ENCODE data around the gene STAG2. TPM values are rescaled to one million over a fixed set of nuclear protein-coding genes. Genes with fewer than 3 reads are reported as not detected.

STAG2 gene
- total RNA-seq (2014; rRNA removed; shearing (Covaris generic)) (51.7 and 56.3 TPM in 2 replicates), polyA plus RNA-seq (2016; fragmentation: Nextera tagmentation; extraction: Ambion mirVana) (25.7 and 29.2 TPM in 2 replicates)

- no peaks in the 10 kb centered on the region for H3K9me3 ChIP-seq (ENCODE audit: low read depth)
- H3K9me2 ChIP-seq (ENCODE audit: insufficient read depth), result no peaks in the 10 kb centered on the region
- H3K4me1 ChIP-seq (ENCODE audit: insufficient read depth), result peaks cover 21% of the 10 kb centered on the region; the same call in 1 of the 2 replicates
- H4K20me1 ChIP-seq (ENCODE audit: insufficient read depth), result no peaks in the 10 kb centered on the region; the same call in 1 of the 2 replicates
- in situ Hi-C loops (cut with MboI), result no loop called here
- H3K79me2 ChIP-seq (ENCODE audit: insufficient read depth), result peaks cover 52% of the 10 kb centered on the region
- H2AFZ ChIP-seq, result peak within 1 kb of the TSS; percentile 67
- no peaks in the 10 kb centered on the region for H3K36me3 ChIP-seq (ENCODE audit: low read depth)
- H3K27me3 ChIP-seq (replicated peaks; ENCODE audit: insufficient read depth), result no peaks in the 10 kb centered on the region
- peak within 1 kb of the TSS; percentile 89 for H3K4me3 ChIP-seq
- no peak for TF ChIP-seq EZH2 (IDR thresholded peaks at IDR 0.05; ENCODE audit: insufficient read depth, poor library complexity, severe bottlenecking)
- no peak for TF ChIP-seq EZH2phosphoT487 (IDR thresholded peaks at IDR 0.05; ENCODE audit: insufficient read depth, low read depth)
- WGBS, 2 experiments (ENCODE audit: low coverage in 1 of 2, low lambda C conversion rate in 2 of 2, missing lambda C conversion rate in 2 of 2), result 0% methylated on average over 12 to 37 of the region's 38 CpGs
- peak within 1 kb of the TSS; percentile 100 for H3K9ac ChIP-seq
- H3K27ac ChIP-seq, result peak within 1 kb of the TSS; percentile 100
- peak within 1 kb of the TSS; percentile 93 for H3K4me2 ChIP-seq (ENCODE audit: unreplicated experiment)
- peaks cover 33% of the 10 kb centered on the region for H3F3A ChIP-seq (ENCODE audit: insufficient read depth)
- DNase-seq, result peak; percentile 84
Measured at GRCh38 chrX:123961268-123962005, at the start of gene STAG2. TSS of gene STAG2 (plus strand) at chrX:123961706. CDS start at chrX:124022628, 60,922 bp downstream.

- Histone ChIP-seq H3K4me3 (no peak overlapping the region), H3K9ac (no peak overlapping the region), H3K4me1 (ENCODE audit: insufficient read depth) (peaks cover 6% of the 10 kb centered on the region; the same call in 1 of the 2 replicates), H3K9me3 (ENCODE audit: low read depth) (no peaks in the 10 kb centered on the region), H3K36me3 (ENCODE audit: low read depth) (no peaks in the 10 kb centered on the region), H3F3A (ENCODE audit: insufficient read depth) (no peaks in the 10 kb centered on the region), H3K27ac (no peak overlapping the region), H3K4me2 (ENCODE audit: unreplicated experiment) (no peak overlapping the region), H3K9me2 (ENCODE audit: insufficient read depth) (no peaks in the 10 kb centered on the region), H3K27me3 (replicated peaks; ENCODE audit: insufficient read depth) (no peaks in the 10 kb centered on the region), H4K20me1 (ENCODE audit: insufficient read depth) (no peaks in the 10 kb centered on the region), H3K79me2 (ENCODE audit: insufficient read depth) (no peaks in the 10 kb centered on the region), H2AFZ (no peak overlapping the region)
- no peak for DNase-seq
- in situ Hi-C loops (cut with MboI), result no loop called here
- TF ChIP-seq EZH2 (IDR thresholded peaks at IDR 0.05; ENCODE audit: insufficient read depth, poor library complexity, severe bottlenecking) (no peak), EZH2phosphoT487 (IDR thresholded peaks at IDR 0.05; ENCODE audit: insufficient read depth, low read depth) (no peak)
Measured at GRCh38 chrX:123917069-123917468, 44.4 kb upstream of the STAG2 start.

GRCh38 chrX:123918106-123918721, 43.3 kb upstream of the STAG2 start:
- H3K9me2 ChIP-seq (ENCODE audit: insufficient read depth), result no peaks in the 10 kb centered on the region
- no peaks in the 10 kb centered on the region for H3K79me2 ChIP-seq (ENCODE audit: insufficient read depth)
- no peaks in the 10 kb centered on the region for H3K27me3 ChIP-seq (replicated peaks; ENCODE audit: insufficient read depth)
- DNase-seq, result no peak
- no peaks in the 10 kb centered on the region for H3K9me3 ChIP-seq (ENCODE audit: low read depth)
- H3K9ac ChIP-seq, result no peak overlapping the region
- in situ Hi-C loops (cut with MboI), result no loop called here
- H2AFZ ChIP-seq, result no peak overlapping the region
- no peak for TF ChIP-seq EZH2phosphoT487 (IDR thresholded peaks at IDR 0.05; ENCODE audit: insufficient read depth, low read depth)
- TF ChIP-seq EZH2 (IDR thresholded peaks at IDR 0.05; ENCODE audit: insufficient read depth, poor library complexity, severe bottlenecking), result no peak
- H3F3A ChIP-seq (ENCODE audit: insufficient read depth), result no peaks in the 10 kb centered on the region
- H3K4me2 ChIP-seq (ENCODE audit: unreplicated experiment), result no peak overlapping the region
- 73 to 81% methylated on average over 4 of the region's 4 CpGs for WGBS, 2 experiments (ENCODE audit: low coverage in 1 of 2, low lambda C conversion rate in 2 of 2, missing lambda C conversion rate in 2 of 2)
- H4K20me1 ChIP-seq (ENCODE audit: insufficient read depth), result no peaks in the 10 kb centered on the region
- no peak overlapping the region for H3K4me3 ChIP-seq
- no peaks in the 10 kb centered on the region for H3K36me3 ChIP-seq (ENCODE audit: low read depth)
- peaks cover 6% of the 10 kb centered on the region; the same call in 1 of the 2 replicates for H3K4me1 ChIP-seq (ENCODE audit: insufficient read depth)
- no peak overlapping the region for H3K27ac ChIP-seq

- no peaks in the 10 kb centered on the region for H3K79me2 ChIP-seq (ENCODE audit: insufficient read depth)
- no peaks in the 10 kb centered on the region for H3K27me3 ChIP-seq (replicated peaks; ENCODE audit: insufficient read depth)
- H3K4me3 ChIP-seq, result no peak overlapping the region
- H3K9me3 ChIP-seq (ENCODE audit: low read depth), result no peaks in the 10 kb centered on the region
- in situ Hi-C loops (cut with MboI), result no loop called here
- H3K9ac ChIP-seq, result no peak overlapping the region
- H3K4me1 ChIP-seq (ENCODE audit: insufficient read depth), result peaks cover 6% of the 10 kb centered on the region; the same call in 1 of the 2 replicates
- H3K36me3 ChIP-seq (ENCODE audit: low read depth), result no peaks in the 10 kb centered on the region
- H3F3A ChIP-seq (ENCODE audit: insufficient read depth), result no peaks in the 10 kb centered on the region
- peak; percentile 75 for DNase-seq
- no peak overlapping the region for H2AFZ ChIP-seq
- H3K27ac ChIP-seq, result peak overlapping the region; percentile 33; the same call in 1 of the 2 replicates
- TF ChIP-seq EZH2phosphoT487 (IDR thresholded peaks at IDR 0.05; ENCODE audit: insufficient read depth, low read depth) (no peak), EZH2 (IDR thresholded peaks at IDR 0.05; ENCODE audit: insufficient read depth, poor library complexity, severe bottlenecking) (no peak)
- H3K9me2 ChIP-seq (ENCODE audit: insufficient read depth), result no peaks in the 10 kb centered on the region
- peak overlapping the region; percentile 42 for H3K4me2 ChIP-seq (ENCODE audit: unreplicated experiment)
- H4K20me1 ChIP-seq (ENCODE audit: insufficient read depth), result no peaks in the 10 kb centered on the region
- WGBS, 2 experiments (ENCODE audit: low coverage in 1 of 2, low lambda C conversion rate in 2 of 2, missing lambda C conversion rate in 2 of 2), result 0% methylated on average over 1 of the region's 1 CpG
Measured at GRCh38 chrX:123920105-123920785, 41.3 kb upstream of the STAG2 start.

All from GM23248 (cell line).